Measurements from ENCODE around the gene RPA3.
"Not testable (repeated sequence)": the region's sequence is repeated elsewhere in the genome, so short reads cannot be mapped to it uniquely, and the experiment has no call there.

RPA3 gene

DNA sequence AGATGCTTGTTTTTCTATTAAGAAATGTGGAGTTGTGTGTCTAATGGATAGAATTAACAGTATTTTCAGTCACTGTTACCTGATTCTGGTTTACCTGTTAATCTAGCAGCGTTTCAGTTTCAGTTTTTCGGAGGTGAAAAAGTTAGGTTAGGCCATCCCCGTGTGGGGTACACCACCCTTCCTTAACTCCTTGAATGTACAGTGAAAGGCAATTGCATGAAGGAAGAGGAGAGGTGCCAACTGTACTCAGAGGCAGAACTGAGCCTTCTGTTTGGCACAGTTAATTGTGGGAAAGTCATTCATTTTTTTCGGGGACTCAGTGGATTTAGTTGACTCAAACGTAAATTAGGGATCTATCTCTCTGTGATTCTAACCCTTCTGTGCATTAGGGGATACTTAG, 35.5 kb downstream of the RPA3 start:
- TF ChIP-seq, protein P1, sequence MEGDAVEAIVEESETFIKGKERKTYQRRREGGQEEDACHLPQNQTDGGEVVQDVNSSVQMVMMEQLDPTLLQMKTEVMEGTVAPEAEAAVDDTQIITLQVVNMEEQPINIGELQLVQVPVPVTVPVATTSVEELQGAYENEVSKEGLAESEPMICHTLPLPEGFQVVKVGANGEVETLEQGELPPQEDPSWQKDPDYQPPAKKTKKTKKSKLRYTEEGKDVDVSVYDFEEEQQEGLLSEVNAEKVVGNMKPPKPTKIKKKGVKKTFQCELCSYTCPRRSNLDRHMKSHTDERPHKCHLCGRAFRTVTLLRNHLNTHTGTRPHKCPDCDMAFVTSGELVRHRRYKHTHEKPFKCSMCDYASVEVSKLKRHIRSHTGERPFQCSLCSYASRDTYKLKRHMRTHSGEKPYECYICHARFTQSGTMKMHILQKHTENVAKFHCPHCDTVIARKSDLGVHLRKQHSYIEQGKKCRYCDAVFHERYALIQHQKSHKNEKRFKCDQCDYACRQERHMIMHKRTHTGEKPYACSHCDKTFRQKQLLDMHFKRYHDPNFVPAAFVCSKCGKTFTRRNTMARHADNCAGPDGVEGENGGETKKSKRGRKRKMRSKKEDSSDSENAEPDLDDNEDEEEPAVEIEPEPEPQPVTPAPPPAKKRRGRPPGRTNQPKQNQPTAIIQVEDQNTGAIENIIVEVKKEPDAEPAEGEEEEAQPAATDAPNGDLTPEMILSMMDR (IDR thresholded peaks at IDR 0.05; ENCODE audit: borderline replicate concordance, insufficient read depth, low read depth, low read length): no peak
- no peak overlapping the region for H3K4me3 ChIP-seq (ENCODE audit: low read depth, low read length)

DNA sequence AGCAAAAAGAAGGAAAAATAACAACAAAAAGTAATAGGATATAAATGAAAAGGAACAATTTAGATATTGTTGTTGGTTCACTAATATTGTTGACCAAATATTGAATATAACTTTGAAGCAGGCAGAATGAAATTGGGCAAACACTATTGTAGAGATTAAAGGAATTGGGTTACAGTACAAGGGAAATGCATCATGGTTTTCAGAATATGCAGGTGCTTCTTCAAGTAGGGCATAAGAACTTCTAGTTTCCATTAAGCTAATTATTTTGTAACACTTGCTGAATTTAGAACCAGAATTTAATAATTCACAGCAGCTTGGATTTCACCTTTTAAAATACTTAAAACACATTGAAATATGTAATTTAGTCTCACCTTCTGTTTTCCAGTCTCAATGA, 36.5 kb downstream of the RPA3 start:
- TF ChIP-seq, protein P1 (IDR thresholded peaks at IDR 0.05; ENCODE audit: borderline replicate concordance, insufficient read depth, low read depth, low read length): no peak
- no peak overlapping the region for H3K4me3 ChIP-seq (ENCODE audit: low read depth, low read length)

DNA sequence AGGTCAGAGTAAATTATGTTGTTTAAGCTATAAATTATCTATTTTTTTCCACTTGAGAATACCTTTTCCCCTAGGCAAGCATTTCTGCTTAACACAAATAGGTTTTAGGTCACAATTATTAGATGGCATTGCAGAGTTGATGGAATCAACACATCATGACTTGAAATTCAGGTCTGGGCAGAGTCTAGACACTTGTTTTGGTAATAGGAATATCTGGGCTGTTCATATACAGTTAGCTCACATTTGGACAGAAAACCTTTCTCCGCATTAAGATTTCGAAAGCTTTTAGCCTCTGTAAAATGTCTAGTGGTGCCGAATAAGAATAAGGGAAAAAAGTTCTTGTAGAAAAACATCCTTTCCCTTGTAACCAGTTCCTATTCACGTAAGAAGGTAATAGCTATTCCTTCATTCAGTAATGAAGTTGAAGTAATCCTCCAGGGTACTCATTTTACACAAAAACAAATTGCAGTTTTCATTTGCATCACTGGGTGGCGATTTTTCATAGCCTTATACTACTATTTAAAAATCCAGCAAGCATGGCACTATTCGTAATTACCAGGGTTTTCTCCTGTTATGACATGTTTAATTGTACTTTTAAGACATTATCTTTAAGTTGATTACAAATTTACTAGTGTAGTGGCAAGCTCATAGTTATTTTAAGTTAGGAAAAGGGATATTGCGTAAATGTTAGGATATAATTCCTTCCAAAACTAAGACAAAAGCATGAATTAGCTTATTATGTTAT, 37.0 kb downstream of the RPA3 start:
- no peak overlapping the region for H3K4me3 ChIP-seq (ENCODE audit: low read depth, low read length)
- TF ChIP-seq, protein P1 (IDR thresholded peaks at IDR 0.05; ENCODE audit: borderline replicate concordance, insufficient read depth, low read depth, low read length): peak; percentile 28; the same call in 1 of the 2 replicates

DNA sequence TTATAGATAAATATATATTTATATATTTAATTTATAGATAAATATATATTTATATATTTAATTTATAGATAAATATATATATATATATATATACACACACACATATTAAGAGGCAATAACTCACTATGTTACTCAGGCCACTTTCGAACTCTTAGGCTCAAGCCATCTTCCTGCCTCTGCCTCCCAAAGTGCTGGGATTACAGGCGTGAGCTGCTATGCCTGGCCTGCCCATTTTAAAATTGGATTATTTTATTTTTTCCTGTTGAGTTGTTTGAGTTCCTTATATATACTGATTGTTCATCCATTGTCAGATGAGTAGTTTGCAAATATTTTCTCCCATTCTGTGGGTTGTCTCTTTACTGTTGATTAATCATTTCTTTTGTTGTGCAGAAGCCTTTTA, 38.8 kb downstream of the RPA3 start:
- not testable (repeated sequence) for H3K4me3 ChIP-seq (ENCODE audit: low read depth, low read length)

DNA sequence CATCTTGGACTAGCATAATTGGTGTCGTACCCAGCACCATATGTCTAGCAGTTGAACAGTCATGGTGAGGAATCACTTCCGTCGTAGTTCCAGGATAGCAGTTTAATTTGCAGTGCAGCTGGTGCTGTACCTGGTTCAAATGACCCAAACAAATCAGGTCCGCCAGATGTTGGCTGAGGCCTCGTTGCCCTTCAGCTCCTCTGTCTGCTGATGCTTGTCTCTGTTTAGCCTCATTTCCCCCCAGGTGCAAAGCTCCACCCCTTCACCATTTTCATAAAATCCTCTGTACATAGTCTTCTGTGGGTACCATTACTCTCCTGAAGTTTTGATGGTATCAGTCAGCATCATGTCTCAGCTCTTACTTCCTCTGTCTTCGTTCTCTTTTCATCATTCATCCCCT, 42.7 kb downstream of the RPA3 start:
- no peak overlapping the region for H3K4me3 ChIP-seq (ENCODE audit: low read depth, low read length)
- TF ChIP-seq, protein P1 (IDR thresholded peaks at IDR 0.05; ENCODE audit: borderline replicate concordance, insufficient read depth, low read depth, low read length): no peak

DNA sequence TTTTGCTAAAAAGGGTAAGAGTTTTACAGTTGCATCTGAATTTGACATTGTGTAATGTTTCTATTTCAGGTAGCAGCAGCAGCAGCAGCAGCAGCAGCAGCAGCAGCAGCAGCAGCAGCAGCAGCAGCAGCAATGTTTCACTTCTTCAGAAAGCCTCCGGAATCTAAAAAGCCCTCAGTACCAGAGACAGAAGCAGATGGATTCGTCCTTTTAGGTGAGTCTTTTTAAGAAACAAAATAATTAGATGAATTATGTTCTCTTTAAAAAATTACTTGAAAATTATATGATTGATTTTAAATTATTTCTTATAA, 45.2 kb downstream of the RPA3 start:
- TF ChIP-seq, protein P1 (IDR thresholded peaks at IDR 0.05; ENCODE audit: borderline replicate concordance, insufficient read depth, low read depth, low read length): no peak

DNA sequence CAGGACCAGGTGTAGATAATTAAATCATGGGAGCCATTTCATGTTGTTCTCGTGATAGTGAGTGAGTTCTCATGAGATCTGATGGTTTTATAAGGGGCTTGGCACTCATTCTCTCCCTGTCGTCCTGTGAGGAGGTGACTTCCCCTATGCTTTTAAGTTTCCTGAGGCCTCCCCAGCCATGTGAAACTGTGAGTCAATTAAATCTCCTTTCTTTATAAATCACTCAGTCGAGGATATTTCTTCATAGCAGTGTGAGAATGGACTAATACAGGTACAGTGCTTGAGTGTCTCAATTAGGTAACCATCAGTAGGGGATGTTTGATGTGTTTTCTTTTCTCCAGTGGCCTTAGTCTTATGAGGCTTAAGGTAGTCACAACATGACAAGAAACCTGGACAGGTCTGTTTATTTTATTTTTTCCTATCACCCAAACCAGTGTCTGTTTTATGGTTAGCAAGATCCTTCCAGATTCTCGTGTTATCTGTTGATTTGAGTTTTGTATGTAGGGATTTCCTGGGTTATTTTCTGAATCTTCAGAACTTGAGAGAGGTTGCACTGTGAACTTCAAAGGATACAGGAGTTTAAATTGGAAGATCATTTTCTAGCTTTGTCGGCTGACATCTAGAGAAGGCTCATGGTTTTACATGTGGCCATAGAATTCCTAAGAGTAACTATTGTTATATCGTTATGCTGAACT, 45.7 kb downstream of the RPA3 start:
- TF ChIP-seq, protein P1 (IDR thresholded peaks at IDR 0.05; ENCODE audit: borderline replicate concordance, insufficient read depth, low read depth, low read length): no peak
- H3K4me3 ChIP-seq (ENCODE audit: low read depth, low read length): no peak overlapping the region

More for the DNA sequence above, 45.2 kb downstream of the RPA3 start:
- H3K4me3 ChIP-seq (ENCODE audit: low read depth, low read length): no peak overlapping the region

Measured in GM12875 (cell line).